ENCODE measurements around the gene NDUFS8. TPM values are rescaled to one million over a fixed set of nuclear protein-coding genes. Genes with fewer than 3 reads are reported as not detected.

The NDUFS8 gene
- total and polyA plus RNA-seq, 2 of the 13 experiments (the other 11 are each of a cell fraction or from before 2014, with no cell fraction given), result 96.7 to 158 TPM

- TF ChIP-seq ZNF513 (CRISPR knock-in tag; conservative IDR thresholded peaks at IDR 0.05), result no peak
- no peak for TF ChIP-seq DNMT3B (CRISPR knock-in tag; conservative IDR thresholded peaks at IDR 0.05)
- no peak for TF ChIP-seq ZNF274 (CRISPR knock-in tag; IDR thresholded peaks at IDR 0.05)
- no peak for TF ChIP-seq RBM39 (IDR thresholded peaks at IDR 0.05; ENCODE audit: low read depth, low read length, poor library complexity, severe bottlenecking)
- no peak for TF ChIP-seq SKIL (CRISPR knock-in tag; IDR thresholded peaks at IDR 0.05; ENCODE audit: borderline replicate concordance)
- no peak for TF ChIP-seq ZNF33B (CRISPR knock-in tag; IDR thresholded peaks at IDR 0.05)
- TF ChIP-seq NFRKB (IDR thresholded peaks at IDR 0.05), result no peak
- TF ChIP-seq ZBTB14 (CRISPR knock-in tag; IDR thresholded peaks at IDR 0.05), result no peak
- no peak for TF ChIP-seq IKZF5 (CRISPR knock-in tag; IDR thresholded peaks at IDR 0.05)
- TF ChIP-seq NFIB (CRISPR knock-in tag; IDR thresholded peaks at IDR 0.05; ENCODE audit: borderline replicate concordance), result no peak
- no peak for TF ChIP-seq THAP11 (CRISPR knock-in tag; IDR thresholded peaks at IDR 0.05)
- no peak for TF ChIP-seq NFIC (IDR thresholded peaks at IDR 0.05; ENCODE audit: low read length)
- no peak for TF ChIP-seq ZFP37 (CRISPR knock-in tag; IDR thresholded peaks at IDR 0.05; ENCODE audit: borderline replicate concordance)
- TF ChIP-seq HES4 (CRISPR knock-in tag; IDR thresholded peaks at IDR 0.05; ENCODE audit: borderline replicate concordance), result no peak
- TF ChIP-seq POGZ (CRISPR knock-in tag; IDR thresholded peaks at IDR 0.05), result no peak
- TF ChIP-seq CHD4 (IDR thresholded peaks at IDR 0.05; ENCODE audit: borderline replicate concordance, low read length), result no peak
- TF ChIP-seq GATAD2A (CRISPR knock-in tag; IDR thresholded peaks at IDR 0.05), result no peak
- TF ChIP-seq ARID5B (CRISPR knock-in tag; IDR thresholded peaks at IDR 0.05), result no peak
- TF ChIP-seq REL (CRISPR knock-in tag; conservative IDR thresholded peaks at IDR 0.05), result no peak
These were observed 21.8 kb upstream of the NDUFS8 start (continued) for GRCh38 chr11:68008381-68009337.
